Lower leg skin (tissue), 3 donors: ENCODE data around the gene ASCL1.

ENCODE experiments used
- CTCF ChIP-seq, 3 donors: fragments of 450-650 bp; IDR thresholded peaks; one replicate each; pipeline ENCODE4 v1.5.1; 2016; ENCODE audit warnings: antibody characterized with exemption in 3 of 3, mild to moderate bottlenecking in 3 of 3, moderate library complexity in 2 of 3
- POLR2A ChIP-seq, 2 donors: fragments of 450-650 bp; IDR thresholded peaks; one replicate each; pipeline ENCODE4 v1.6.1; 2016 to 2017; ENCODE audit warnings: antibody characterized with exemption in 2 of 2, mild to moderate bottlenecking in 1 of 2, moderate library complexity in 1 of 2

DNA sequence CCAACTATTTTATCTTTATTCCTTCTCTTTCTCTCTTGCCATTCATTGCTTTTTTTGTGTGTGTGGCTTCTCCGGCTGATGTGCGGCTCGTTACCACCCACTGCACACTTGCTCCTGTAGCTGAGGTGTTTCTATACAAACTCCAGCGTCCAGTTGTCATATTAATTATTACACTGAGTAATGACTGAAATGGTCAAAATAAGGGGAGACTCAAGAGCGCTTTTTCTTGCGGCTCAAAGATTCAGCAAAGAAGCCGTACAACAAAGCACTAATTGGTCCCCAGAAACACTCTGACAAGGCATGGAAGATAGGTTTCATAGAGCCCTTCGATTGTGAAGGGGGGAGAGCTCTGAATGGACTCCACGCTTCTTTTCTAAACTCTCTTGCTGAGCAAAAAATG lies 5.6 kb upstream of the ASCL1 start:
- TF ChIP-seq CTCF (IDR thresholded peaks at IDR 0.05) (no peak), POLR2A (IDR thresholded peaks at IDR 0.05) (no peak)
